Uterus (tissue), 2 donors: ENCODE results near the gene AUTS2.

Experiments
- CTCF ChIP-seq, 4 experiments: fragments of 200-600 bp in 2 of 4; fragments of 450-650 bp in 2 of 4; sonication (generic) in 2 of 4; IDR thresholded peaks; one replicate each; pipeline ENCODE4 v1.5.1; 2016 to 2019; ENCODE audit warnings: antibody characterized with exemption in 4 of 4, mild to moderate bottlenecking in 2 of 4, moderate library complexity in 1 of 4
- POLR2A ChIP-seq, 2 donors: fragments of 450-650 bp; IDR thresholded peaks; one replicate each; pipeline ENCODE4 v1.6.1; 2016; ENCODE audit warnings: antibody characterized with exemption in 2 of 2, mild to moderate bottlenecking in 1 of 2, moderate library complexity in 1 of 2

- TF ChIP-seq CTCF (IDR thresholded peaks at IDR 0.05), result no peak
- no peak for TF ChIP-seq POLR2A (IDR thresholded peaks at IDR 0.05)
Observed at GRCh38 chr7:70047891-70048448, 449.7 kb downstream of the AUTS2 start.
